Aorta (tissue), 5 donors: ENCODE results near the gene OR1M1. TPM values are rescaled to one million over a fixed set of nuclear protein-coding genes. Genes with fewer than 3 reads are reported as not detected.

Source experiments
- ATAC-seq: fragments of 200-7000 bp; cut with Tn5 transposase; one replicate; pipeline ENCODE4 v1.9.1; 2022; ENCODE audit warnings: moderate library complexity; ENCODE audit not compliant: low FRiP score
- DNase-seq, 2 donors: peaks; one replicate each; pipeline ENCODE4 v3.0.0-alpha.2; 2020
- H3K27ac ChIP-seq, 2 donors: one replicate each; pipeline ENCODE4 v1.5.1; 2013; ENCODE audit warnings: low read length in 2 of 2, mild to moderate bottlenecking in 2 of 2, moderate library complexity in 2 of 2, control low read depth in 1 of 2, inconsistent platforms in 1 of 2, low read depth in 1 of 2
- H3K27me3 ChIP-seq, 2 donors: one replicate each; pipeline ENCODE4 v1.6.1; 2013; ENCODE audit warnings: control low read depth in 1 of 2, low read length in 1 of 2, mild to moderate bottlenecking in 1 of 2, moderate library complexity in 1 of 2; ENCODE audit not compliant: insufficient read depth in 2 of 2, control insufficient read depth in 1 of 2
- H3K36me3 ChIP-seq, 2 donors: one replicate each; pipeline ENCODE4 v1.6.1; 2013; ENCODE audit warnings: control low read depth in 1 of 2, low read length in 1 of 2, mild to moderate bottlenecking in 1 of 2; ENCODE audit not compliant: insufficient read depth in 2 of 2, control insufficient read depth in 1 of 2
- H3K4me1 ChIP-seq, 2 donors: one replicate each; pipeline ENCODE4 v1.6.1; 2013; ENCODE audit warnings: low read length in 2 of 2, control low read depth in 1 of 2, mild to moderate bottlenecking in 1 of 2, moderate library complexity in 1 of 2; ENCODE audit not compliant: insufficient read depth in 2 of 2, control insufficient read depth in 1 of 2
- H3K4me3 ChIP-seq, 2 donors: one replicate each; pipeline ENCODE4 v1.5.1; 2013; ENCODE audit warnings: low read length in 2 of 2, control low read depth in 1 of 2, mild to moderate bottlenecking in 1 of 2
- H3K9me3 ChIP-seq: one replicate; pipeline ENCODE4 v1.6.1; 2013; ENCODE audit warnings: mild to moderate bottlenecking, low read length; ENCODE audit not compliant: control insufficient read depth
- WGBS, 2 donors: extraction: QIAGEN DNeasy Blood & Tissue Kit; methylation state at CpG; one replicate each; pipeline ENCODE4 v1.1.7; 2013; 5-methylcytosine and 5-hydroxymethylcytosine counted together
- intact Hi-C, 2 donors: fragments of 100-400 bp; cut with DNase I; formaldehyde crosslinking; loops; one replicate each; pipeline versions ENCODE4 v1.14.2 to v1.15.0; 2022
- polyA plus RNA-seq, 2 donors: library from polyadenylated mRNA; stranded (reverse); fragments of 200-250 nt; gene quantifications; one replicate each; pipeline ENCODE4 v1.2.3, GENCODE V29; 2013
- total RNA-seq, 2 donors: library from RNA; stranded (reverse); fragmentation: NEBNext Ultra II Directional; extraction: Animal tissue kit (Norgen Biotek cat#: 25700); gene quantifications; one replicate each; pipeline ENCODE4 v1.2.1, GENCODE V29; 2021
- donor health status: healthy with polysubstance abuse.
- donor health status: Bipolar disorder and iron deficiency.
- donor health status: DM: no; HTN: no; CAD: no.
- donor health status: DM: no; HTN: no; CAD: no.
- donor health status: DM: yes; HTN: yes; CAD: no.

OR1M1 gene
- total and polyA plus RNA-seq, 4 donors = not detected

GRCh38 chr19:9144920-9145319 is 58.1 kb downstream of the OR1M1 start:
- ATAC-seq (no peak), DNase-seq (no peak)
- peaks cover 0 to 1% of the 10 kb centered on the region in 2 donors for H3K36me3 ChIP-seq
- no peak overlapping the region for H3K27ac ChIP-seq
- 95 to 96% methylated on average over 5 of the region's 5 CpGs for WGBS, 2 donors
- H3K27me3 ChIP-seq = no peaks in the 10 kb centered on the region
- no peak overlapping the region for H3K4me3 ChIP-seq
- intact Hi-C loops = loop anchor here (5.0 to 10.0 kb wide), 2 partner anchors 313 to 650 kb away; partner anchors contain the start of genes MBD3L1 (in 1 of the 2) and ZNF558 (in 1 of the 2)
- H3K9me3 ChIP-seq = peaks cover 1% of the 10 kb centered on the region
- H3K4me1 ChIP-seq = no peaks in the 10 kb centered on the region

Other genes with a start within 250 kb of the OR1M1 start
- under 1 TPM; 0.03 to 0.45 TPM for gene MUC16, start 76.7 kb upstream of the OR1M1 start, total RNA-seq
- not detected for gene MUC16, start 76.7 kb upstream of the OR1M1 start, polyA plus RNA-seq
- not detected for gene OR7G2, start 20.4 kb downstream of the OR1M1 start, total RNA-seq
- not detected for gene OR7G2, start 20.4 kb downstream of the OR1M1 start, polyA plus RNA-seq
- gene OR7G1, start 28.7 kb downstream of the OR1M1 start, total RNA-seq = not detected
- gene OR7G1, start 28.7 kb downstream of the OR1M1 start, polyA plus RNA-seq = not detected
- gene OR7G3, start 39.9 kb downstream of the OR1M1 start, total RNA-seq = not detected
- gene OR7G3, start 39.9 kb downstream of the OR1M1 start, polyA plus RNA-seq = not detected
- 10 to 100 TPM; 22.6 to 24.6 TPM for gene ZNF317, start 53.3 kb downstream of the OR1M1 start, total RNA-seq
- gene ZNF317, start 53.3 kb downstream of the OR1M1 start, polyA plus RNA-seq = 10 to 100 TPM; 14.9 to 16.5 TPM
- gene OR7D2, start 91.9 kb downstream of the OR1M1 start, total RNA-seq = not detected
- not detected for gene OR7D2, start 91.9 kb downstream of the OR1M1 start, polyA plus RNA-seq
- gene OR7D4, start 132.5 kb downstream of the OR1M1 start, total RNA-seq = not detected
- not detected for gene OR7D4, start 132.5 kb downstream of the OR1M1 start, polyA plus RNA-seq
- not detected for gene OR7E24, start 163.9 kb downstream of the OR1M1 start, total RNA-seq
- not detected for gene OR7E24, start 163.9 kb downstream of the OR1M1 start, polyA plus RNA-seq
- gene ZNF699, start 222.8 kb downstream of the OR1M1 start, total RNA-seq = 10 to 100 TPM; 12.1 to 12.4 TPM
- gene ZNF699, start 222.8 kb downstream of the OR1M1 start, polyA plus RNA-seq = 1 to 10 TPM; 1.6 to 2.5 TPM
- gene ZNF559, start 237.1 kb downstream of the OR1M1 start, total RNA-seq = 10 to 100 TPM; 15.4 to 31.1 TPM
- gene ZNF559, start 237.1 kb downstream of the OR1M1 start, polyA plus RNA-seq = 10 to 100 TPM in 1 of 2 donors, 1 to 10 TPM in 1; 8.1 to 19.4 TPM